ENCODE data around the gene LRRD1. TPM values are rescaled to one million over a fixed set of nuclear protein-coding genes. Genes with fewer than 3 reads are reported as not detected.

Gene LRRD1
- not detected in 3 replicates for total RNA-seq (2021)
- percentile 16 among the genes with signal in this experiment for Bru-seq, nascent RNA
- long read RNA-seq, experiment 1, result 0 reads
- long read RNA-seq, experiment 2, result 0 reads
- long read RNA-seq, experiment 3, result 0 reads

GRCh38 chr7:92178928-92179924 is at the start of gene LRRD1:
TSS of gene LRRD1 (minus strand) at chr7:92179142. CDS start at chr7:92165202, 13,940 bp downstream.
- Mint-ChIP-seq H3K27ac (no peak within 1 kb of the TSS; the same call in 1 of the 2 replicates), H3K36me3 (no peaks in the 10 kb centered on the region), H3K4me1 (0 out of 2 replicates have a peak, but pooled peaks cover 3% of the 10 kb centered on the region), H3K9me3 (peaks cover 13% of the 10 kb centered on the region), H3K27me3 (ENCODE audit: low read depth) (peaks cover 27% of the 10 kb centered on the region), H3K4me3 (peak within 1 kb of the TSS; percentile 73)
- DNase-seq (ENCODE audit: low spot score), result peak; percentile 97
- POLR2A ChIA-PET, result interaction anchor here (0.5 kb wide), 1 partner anchor 20 kb away, joined by 4 read pairs; no protein-coding TSS in a partner anchor
- CTCF ChIA-PET, result interaction anchor here (0.6 to 1.4 kb wide), 22 partner anchors 9 to 411 kb away, joined by 3 to 15 read pairs (median 4); partner anchors contain the start of genes ANKIB1, CYP51A1, GATAD1 and KRIT1
- peak; percentile 99 for ATAC-seq
- TF ChIP-seq RORB (CRISPR knock-in tag; IDR thresholded peaks at IDR 0.05) (no peak), OVOL2 (CRISPR knock-in tag; IDR thresholded peaks at IDR 0.05; ENCODE audit: borderline replicate concordance) (no peak), ZNF138 (CRISPR knock-in tag; conservative IDR thresholded peaks at IDR 0.05) (0 out of 2 replicates have a peak, but pooled peaks have one; percentile 60), NR3C1 (CRISPR knock-in tag; conservative IDR thresholded peaks at IDR 0.05; ENCODE audit: low read depth) (no peak), MAX (CRISPR knock-in tag; IDR thresholded peaks at IDR 0.05) (no peak; the same call in 1 of the 2 replicates), HMGXB4 (CRISPR knock-in tag; IDR thresholded peaks at IDR 0.05) (peak; percentile 93), GRHL2 (CRISPR knock-in tag; IDR thresholded peaks at IDR 0.05; ENCODE audit: insufficient replicate concordance, severe bottlenecking) (no peak), ZNF396 (CRISPR knock-in tag; IDR thresholded peaks at IDR 0.05; ENCODE audit: borderline replicate concordance) (no peak), RELA (CRISPR knock-in tag; IDR thresholded peaks at IDR 0.05; ENCODE audit: borderline replicate concordance) (no peak), USF2 (CRISPR knock-in tag; IDR thresholded peaks at IDR 0.05) (0 out of 2 replicates have a peak, but pooled peaks have one; percentile 17), ZMAT4 (CRISPR knock-in tag; IDR thresholded peaks at IDR 0.05) (no peak), FOXJ3 (CRISPR knock-in tag; IDR thresholded peaks at IDR 0.05; ENCODE audit: borderline replicate concordance) (no peak), NFYB (CRISPR knock-in tag; conservative IDR thresholded peaks at IDR 0.05; ENCODE audit: low read depth) (no peak), EMX1 (CRISPR knock-in tag; IDR thresholded peaks at IDR 0.05) (no peak), MLX (CRISPR knock-in tag; IDR thresholded peaks at IDR 0.05) (no peak), ESRRA (CRISPR knock-in tag; IDR thresholded peaks at IDR 0.05; ENCODE audit: borderline replicate concordance) (no peak)
- TF ChIP-seq, protein P1, sequence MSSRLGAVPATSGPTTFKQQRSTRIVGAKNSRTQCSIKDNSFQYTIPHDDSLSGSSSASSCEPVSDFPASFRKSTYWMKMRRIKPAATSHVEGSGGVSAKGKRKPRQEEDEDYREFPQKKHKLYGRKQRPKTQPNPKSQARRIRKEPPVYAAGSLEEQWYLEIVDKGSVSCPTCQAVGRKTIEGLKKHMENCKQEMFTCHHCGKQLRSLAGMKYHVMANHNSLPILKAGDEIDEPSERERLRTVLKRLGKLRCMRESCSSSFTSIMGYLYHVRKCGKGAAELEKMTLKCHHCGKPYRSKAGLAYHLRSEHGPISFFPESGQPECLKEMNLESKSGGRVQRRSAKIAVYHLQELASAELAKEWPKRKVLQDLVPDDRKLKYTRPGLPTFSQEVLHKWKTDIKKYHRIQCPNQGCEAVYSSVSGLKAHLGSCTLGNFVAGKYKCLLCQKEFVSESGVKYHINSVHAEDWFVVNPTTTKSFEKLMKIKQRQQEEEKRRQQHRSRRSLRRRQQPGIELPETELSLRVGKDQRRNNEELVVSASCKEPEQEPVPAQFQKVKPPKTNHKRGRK (CRISPR knock-in tag; IDR thresholded peaks at IDR 0.05; ENCODE audit: borderline replicate concordance), result no peak
- TF ChIP-seq, protein P2, sequence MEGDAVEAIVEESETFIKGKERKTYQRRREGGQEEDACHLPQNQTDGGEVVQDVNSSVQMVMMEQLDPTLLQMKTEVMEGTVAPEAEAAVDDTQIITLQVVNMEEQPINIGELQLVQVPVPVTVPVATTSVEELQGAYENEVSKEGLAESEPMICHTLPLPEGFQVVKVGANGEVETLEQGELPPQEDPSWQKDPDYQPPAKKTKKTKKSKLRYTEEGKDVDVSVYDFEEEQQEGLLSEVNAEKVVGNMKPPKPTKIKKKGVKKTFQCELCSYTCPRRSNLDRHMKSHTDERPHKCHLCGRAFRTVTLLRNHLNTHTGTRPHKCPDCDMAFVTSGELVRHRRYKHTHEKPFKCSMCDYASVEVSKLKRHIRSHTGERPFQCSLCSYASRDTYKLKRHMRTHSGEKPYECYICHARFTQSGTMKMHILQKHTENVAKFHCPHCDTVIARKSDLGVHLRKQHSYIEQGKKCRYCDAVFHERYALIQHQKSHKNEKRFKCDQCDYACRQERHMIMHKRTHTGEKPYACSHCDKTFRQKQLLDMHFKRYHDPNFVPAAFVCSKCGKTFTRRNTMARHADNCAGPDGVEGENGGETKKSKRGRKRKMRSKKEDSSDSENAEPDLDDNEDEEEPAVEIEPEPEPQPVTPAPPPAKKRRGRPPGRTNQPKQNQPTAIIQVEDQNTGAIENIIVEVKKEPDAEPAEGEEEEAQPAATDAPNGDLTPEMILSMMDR (IDR thresholded peaks at IDR 0.05), result peak; percentile 97
- TF ChIP-seq, protein P3, sequence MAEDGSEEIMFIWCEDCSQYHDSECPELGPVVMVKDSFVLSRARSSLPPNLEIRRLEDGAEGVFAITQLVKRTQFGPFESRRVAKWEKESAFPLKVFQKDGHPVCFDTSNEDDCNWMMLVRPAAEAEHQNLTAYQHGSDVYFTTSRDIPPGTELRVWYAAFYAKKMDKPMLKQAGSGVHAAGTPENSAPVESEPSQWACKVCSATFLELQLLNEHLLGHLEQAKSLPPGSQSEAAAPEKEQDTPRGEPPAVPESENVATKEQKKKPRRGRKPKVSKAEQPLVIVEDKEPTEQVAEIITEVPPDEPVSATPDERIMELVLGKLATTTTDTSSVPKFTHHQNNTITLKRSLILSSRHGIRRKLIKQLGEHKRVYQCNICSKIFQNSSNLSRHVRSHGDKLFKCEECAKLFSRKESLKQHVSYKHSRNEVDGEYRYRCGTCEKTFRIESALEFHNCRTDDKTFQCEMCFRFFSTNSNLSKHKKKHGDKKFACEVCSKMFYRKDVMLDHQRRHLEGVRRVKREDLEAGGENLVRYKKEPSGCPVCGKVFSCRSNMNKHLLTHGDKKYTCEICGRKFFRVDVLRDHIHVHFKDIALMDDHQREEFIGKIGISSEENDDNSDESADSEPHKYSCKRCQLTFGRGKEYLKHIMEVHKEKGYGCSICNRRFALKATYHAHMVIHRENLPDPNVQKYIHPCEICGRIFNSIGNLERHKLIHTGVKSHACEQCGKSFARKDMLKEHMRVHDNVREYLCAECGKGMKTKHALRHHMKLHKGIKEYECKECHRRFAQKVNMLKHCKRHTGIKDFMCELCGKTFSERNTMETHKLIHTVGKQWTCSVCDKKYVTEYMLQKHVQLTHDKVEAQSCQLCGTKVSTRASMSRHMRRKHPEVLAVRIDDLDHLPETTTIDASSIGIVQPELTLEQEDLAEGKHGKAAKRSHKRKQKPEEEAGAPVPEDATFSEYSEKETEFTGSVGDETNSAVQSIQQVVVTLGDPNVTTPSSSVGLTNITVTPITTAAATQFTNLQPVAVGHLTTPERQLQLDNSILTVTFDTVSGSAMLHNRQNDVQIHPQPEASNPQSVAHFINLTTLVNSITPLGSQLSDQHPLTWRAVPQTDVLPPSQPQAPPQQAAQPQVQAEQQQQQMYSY (CRISPR knock-in tag; IDR thresholded peaks at IDR 0.05), result no peak
- TF ChIP-seq, protein P4, sequence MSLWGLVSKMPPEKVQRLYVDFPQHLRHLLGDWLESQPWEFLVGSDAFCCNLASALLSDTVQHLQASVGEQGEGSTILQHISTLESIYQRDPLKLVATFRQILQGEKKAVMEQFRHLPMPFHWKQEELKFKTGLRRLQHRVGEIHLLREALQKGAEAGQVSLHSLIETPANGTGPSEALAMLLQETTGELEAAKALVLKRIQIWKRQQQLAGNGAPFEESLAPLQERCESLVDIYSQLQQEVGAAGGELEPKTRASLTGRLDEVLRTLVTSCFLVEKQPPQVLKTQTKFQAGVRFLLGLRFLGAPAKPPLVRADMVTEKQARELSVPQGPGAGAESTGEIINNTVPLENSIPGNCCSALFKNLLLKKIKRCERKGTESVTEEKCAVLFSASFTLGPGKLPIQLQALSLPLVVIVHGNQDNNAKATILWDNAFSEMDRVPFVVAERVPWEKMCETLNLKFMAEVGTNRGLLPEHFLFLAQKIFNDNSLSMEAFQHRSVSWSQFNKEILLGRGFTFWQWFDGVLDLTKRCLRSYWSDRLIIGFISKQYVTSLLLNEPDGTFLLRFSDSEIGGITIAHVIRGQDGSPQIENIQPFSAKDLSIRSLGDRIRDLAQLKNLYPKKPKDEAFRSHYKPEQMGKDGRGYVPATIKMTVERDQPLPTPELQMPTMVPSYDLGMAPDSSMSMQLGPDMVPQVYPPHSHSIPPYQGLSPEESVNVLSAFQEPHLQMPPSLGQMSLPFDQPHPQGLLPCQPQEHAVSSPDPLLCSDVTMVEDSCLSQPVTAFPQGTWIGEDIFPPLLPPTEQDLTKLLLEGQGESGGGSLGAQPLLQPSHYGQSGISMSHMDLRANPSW (CRISPR knock-in tag; conservative IDR thresholded peaks at IDR 0.05; ENCODE audit: low read depth), result no peak
